ENCODE data around the gene CASKIN2.

CASKIN2 gene

GRCh38 chr17:75502721-75503329 lies 12.5 kb downstream of the CASKIN2 start:
- no peak for DNase-seq

GRCh38 chr17:75502072-75502720 lies 13.1 kb downstream of the CASKIN2 start:
- DNase-seq, result no peak

GRCh38 chr17:75501378-75502071 lies 13.8 kb downstream of the CASKIN2 start:
- no peak for DNase-seq

GRCh38 chr17:75500419-75501216 lies 14.7 kb downstream of the CASKIN2 start:
- no peak for DNase-seq

GRCh38 chr17:75499313-75500022 lies 15.9 kb downstream of the CASKIN2 start:
- no peak for DNase-seq

GRCh38 chr17:75498726-75499213 lies 16.6 kb downstream of the CASKIN2 start:
- no peak for DNase-seq

- DNase-seq, result peak in 1 of 2 donors; percentile 56
Measured at GRCh38 chr17:75498039-75498725, 17.2 kb downstream of the CASKIN2 start.

- DNase-seq, result no peak
Measured at GRCh38 chr17:75496005-75496404, 19.3 kb downstream of the CASKIN2 start.

- DNase-seq, result no peak
Measured at GRCh38 chr17:75494326-75494877, 20.9 kb downstream of the CASKIN2 start.

- no peak for DNase-seq
Measured at GRCh38 chr17:75493476-75494129, 21.7 kb downstream of the CASKIN2 start.

- DNase-seq, result no peak
Measured at GRCh38 chr17:75492555-75493168, 22.7 kb downstream of the CASKIN2 start.

GRCh38 chr17:75491680-75492079 lies 23.7 kb downstream of the CASKIN2 start:
- DNase-seq, result no peak

GRCh38 chr17:75490953-75491649 lies 24.2 kb downstream of the CASKIN2 start:
- DNase-seq, result no peak

- DNase-seq, result no peak
Measured at GRCh38 chr17:75490173-75490743, 25.1 kb downstream of the CASKIN2 start.

- DNase-seq, result no peak
Measured at GRCh38 chr17:75489511-75489955, 25.8 kb downstream of the CASKIN2 start.

- no peak for DNase-seq
Measured at GRCh38 chr17:75488693-75489510, 26.4 kb downstream of the CASKIN2 start.

- peak; percentile 12 to 91 for DNase-seq
Measured at GRCh38 chr17:75487351-75488070, 27.8 kb downstream of the CASKIN2 start.

GRCh38 chr17:75486951-75487350 lies 28.4 kb downstream of the CASKIN2 start:
- DNase-seq, result no peak

All from bone marrow (tissue), 2 donors.